Measurements from ENCODE around the gene USP24. TPM values are rescaled to one million over a fixed set of nuclear protein-coding genes. Genes with fewer than 3 reads are reported as not detected.

Gene USP24
- total RNA-seq, 1 donor from 2014 or later = 45.1 TPM

- no peak for DNase-seq (ENCODE audit: low spot score)
- intact Hi-C loops (cut with DNase I) = no loop called here
Observed at GRCh38 chr1:55061706-55062321, 153.3 kb downstream of the USP24 start.

- intact Hi-C loops (cut with DNase I) = no loop called here
- DNase-seq (ENCODE audit: low spot score) = no peak
Observed at GRCh38 chr1:55061000-55061705, 154.0 kb downstream of the USP24 start.

GRCh38 chr1:55060133-55060999 is 154.8 kb downstream of the USP24 start:
- no peak for DNase-seq (ENCODE audit: low spot score)
- intact Hi-C loops (cut with DNase I) = no loop called here

DNA sequence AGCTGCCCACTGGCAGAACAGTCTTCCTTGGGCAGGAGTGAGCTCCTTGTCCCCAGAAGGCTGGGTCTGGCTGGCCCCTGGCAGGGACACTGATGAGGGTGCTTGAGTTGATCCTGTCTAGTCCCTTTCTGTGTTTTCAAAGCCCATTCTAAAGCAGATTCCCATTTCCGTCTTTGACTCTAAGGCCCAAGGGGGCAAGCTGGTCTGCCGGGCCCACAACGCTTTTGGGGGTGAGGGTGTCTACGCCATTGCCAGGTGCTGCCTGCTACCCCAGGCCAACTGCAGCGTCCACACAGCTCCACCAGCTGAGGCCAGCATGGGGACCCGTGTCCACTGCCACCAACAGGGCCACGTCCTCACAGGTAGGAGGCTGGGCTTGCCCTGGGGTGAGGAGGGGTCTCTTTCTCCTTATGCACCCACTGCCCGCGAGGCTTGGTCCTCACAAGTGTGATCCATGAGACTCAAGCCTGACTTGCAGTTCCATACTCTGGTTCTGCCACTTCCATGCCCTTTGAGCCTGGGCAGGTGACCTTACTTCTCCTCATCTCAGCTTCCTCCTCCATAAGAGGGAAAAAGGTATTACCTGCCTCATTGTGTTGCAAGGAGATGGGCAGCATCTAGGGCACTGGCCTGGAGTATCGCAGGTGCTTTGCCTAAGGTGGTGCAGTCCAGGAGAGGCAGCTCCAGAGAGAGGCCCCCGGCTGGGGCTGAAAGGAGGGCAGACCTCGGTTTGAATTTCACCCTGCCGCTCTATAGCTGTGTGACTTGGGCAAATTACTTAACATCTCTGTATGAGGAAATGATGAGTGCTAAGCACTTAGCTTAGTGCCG is 155.6 kb downstream of the USP24 start:
- DNase-seq (ENCODE audit: low spot score) = no peak
- intact Hi-C loops (cut with DNase I) = no loop called here

- intact Hi-C loops (cut with DNase I) = no loop called here
- DNase-seq (ENCODE audit: low spot score) = no peak
Observed at GRCh38 chr1:55057956-55058298, 157.2 kb downstream of the USP24 start.

GRCh38 chr1:55057270-55057955 is 157.8 kb downstream of the USP24 start:
- no peak for DNase-seq (ENCODE audit: low spot score)

GRCh38 chr1:55056632-55056992 is 158.6 kb downstream of the USP24 start:
- intact Hi-C loops (cut with DNase I) = no loop called here
- DNase-seq (ENCODE audit: low spot score) = no peak

More at GRCh38 chr1:55057270-55057955, 157.8 kb downstream of the USP24 start:
- intact Hi-C loops (cut with DNase I) = no loop called here

DNA sequence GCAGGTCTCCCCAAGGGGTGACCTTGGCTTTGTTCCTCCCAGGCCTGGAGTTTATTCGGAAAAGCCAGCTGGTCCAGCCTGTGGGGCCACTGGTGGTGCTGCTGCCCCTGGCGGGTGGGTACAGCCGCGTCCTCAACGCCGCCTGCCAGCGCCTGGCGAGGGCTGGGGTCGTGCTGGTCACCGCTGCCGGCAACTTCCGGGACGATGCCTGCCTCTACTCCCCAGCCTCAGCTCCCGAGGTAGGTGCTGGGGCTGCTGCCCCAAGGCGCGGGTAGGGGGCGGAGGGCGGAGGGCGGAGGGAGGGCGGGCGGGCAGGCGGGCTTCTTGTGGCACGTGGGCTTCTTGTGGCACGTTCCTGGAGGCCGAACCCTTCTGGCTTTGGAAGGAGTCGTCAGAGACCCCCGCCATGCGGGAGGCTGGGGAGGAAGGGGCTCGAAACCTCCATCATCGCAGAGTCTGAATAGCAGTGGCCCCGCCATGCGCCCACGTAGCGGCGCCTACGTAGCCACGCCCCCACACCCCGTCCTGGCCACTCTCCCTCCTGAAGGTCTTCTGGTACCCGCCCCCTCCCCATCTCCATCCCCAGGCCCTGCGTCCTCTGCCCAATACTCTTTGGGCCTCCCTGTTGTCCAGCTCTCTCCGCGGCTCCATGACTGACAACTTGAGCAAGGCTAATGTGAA is 159.1 kb downstream of the USP24 start:
- intact Hi-C loops (cut with DNase I) = no loop called here
- no peak for DNase-seq (ENCODE audit: low spot score)

GRCh38 chr1:55055084-55055882 is 159.9 kb downstream of the USP24 start:
- intact Hi-C loops (cut with DNase I) = no loop called here
- no peak for DNase-seq (ENCODE audit: low spot score)

- no peak for DNase-seq (ENCODE audit: low spot score)
- intact Hi-C loops (cut with DNase I) = no loop called here
Observed at GRCh38 chr1:55054396-55054795, 160.8 kb downstream of the USP24 start.

DNA sequence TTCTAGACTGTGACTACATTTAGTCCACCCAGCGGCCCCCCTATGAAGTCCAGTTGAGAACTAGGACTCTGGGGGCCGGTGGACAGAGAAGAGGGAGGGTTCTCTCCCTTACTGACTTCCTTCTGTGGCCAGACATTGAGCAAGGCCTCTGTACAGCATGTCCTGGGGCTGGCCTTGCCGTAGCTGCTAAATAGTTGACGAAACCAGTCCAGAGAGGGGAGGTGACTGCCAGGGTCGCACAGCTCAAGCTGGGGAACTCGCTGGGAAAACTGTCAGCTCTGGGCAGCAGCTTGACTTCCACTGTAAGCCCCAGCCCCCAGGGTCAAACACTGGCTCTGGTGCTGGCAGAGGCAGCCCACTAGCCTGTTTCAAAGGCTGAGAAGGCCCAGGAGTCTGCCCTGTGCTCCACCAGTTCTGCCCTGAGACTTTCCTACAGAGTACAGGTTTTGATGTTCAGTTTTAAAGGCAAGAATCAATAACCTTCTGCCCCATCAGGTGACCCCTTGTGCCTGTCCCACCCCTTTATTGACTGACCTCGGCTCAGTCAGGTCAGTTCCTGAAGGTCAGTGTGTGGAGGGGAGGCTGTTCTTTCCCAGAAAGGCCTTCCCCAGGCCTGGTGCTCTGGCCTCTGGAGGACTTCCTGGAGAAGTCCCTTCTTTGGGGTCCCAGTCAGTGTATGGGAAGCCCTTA is 161.8 kb downstream of the USP24 start:
- intact Hi-C loops (cut with DNase I) = no loop called here
- DNase-seq (ENCODE audit: low spot score) = no peak

GRCh38 chr1:55052221-55053142 is 162.7 kb downstream of the USP24 start:
- intact Hi-C loops (cut with DNase I) = no loop called here
- DNase-seq (ENCODE audit: low spot score) = no peak

- intact Hi-C loops (cut with DNase I) = no loop called here
- no peak for DNase-seq (ENCODE audit: low spot score)
Observed at GRCh38 chr1:55051621-55052020, 163.5 kb downstream of the USP24 start.

DNA sequence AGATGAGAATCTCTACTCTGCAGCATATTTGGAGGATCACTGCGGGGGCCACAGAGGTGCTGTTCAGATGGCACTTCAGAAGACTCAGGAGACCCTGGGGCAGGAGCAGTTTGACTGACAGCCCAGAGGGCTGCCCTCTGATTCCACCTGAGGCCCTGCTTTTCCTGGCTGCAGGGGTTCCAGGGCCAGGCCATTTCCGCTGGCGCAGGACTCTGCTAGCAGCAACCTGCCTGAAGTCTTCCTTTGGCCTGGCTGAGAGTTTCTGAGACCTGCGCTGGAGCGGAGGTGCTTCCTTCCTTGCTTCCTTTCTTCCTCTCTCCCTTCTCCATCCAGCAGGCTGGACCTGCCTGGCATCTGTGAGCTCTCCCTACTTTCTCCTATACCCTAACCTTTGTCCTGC is 164.0 kb downstream of the USP24 start:
- intact Hi-C loops (cut with DNase I) = no loop called here
- no peak for DNase-seq (ENCODE audit: low spot score)

- DNase-seq (ENCODE audit: low spot score) = no peak
- intact Hi-C loops (cut with DNase I) = no loop called here
Observed at GRCh38 chr1:55050283-55050682, 164.9 kb downstream of the USP24 start.

GRCh38 chr1:55049914-55050278 is 165.3 kb downstream of the USP24 start:
- DNase-seq (ENCODE audit: low spot score) = peak; percentile 76
- intact Hi-C loops (cut with DNase I) = no loop called here

All from cardiac septum (tissue), 1 donor.